HepG2 (cell line): ENCODE results near the gene PDE1C. TPM values are rescaled to one million over a fixed set of nuclear protein-coding genes. Genes with fewer than 3 reads are reported as not detected.

Experiments
- ATAC-seq: fragments of 200-7000 bp; cut with Tn5 transposase; 3 replicates; pipeline ENCODE4 v1.9.1; 2020; ENCODE audit warnings: mild to moderate bottlenecking, moderate library complexity
- BruUV-seq: library from RNA; stranded (reverse); fragments of 400-500 nt; replicated peaks from 2 replicates; lab custom pipeline; 2021; lab: Mats Ljungman, UMichigan
- CTCF ChIA-PET: fragments of 300-600 bp; formaldehyde crosslinking; extraction: SDS; loops from one replicate; lab custom pipeline; 2021; ENCODE audit warnings: low total read pairs, inconsistent platforms, low intra/inter-chr PET ratio; lab: Yijun Ruan, JAX
- POLR2A ChIA-PET: fragments of 350-600 bp; sonication (Branson Sonifier 250); formaldehyde crosslinking; loops from one replicate; lab custom pipeline; 2020; ENCODE audit warnings: antibody characterized with exemption, inconsistent platforms; lab: Yijun Ruan, JAX
- DNase-seq: peaks from one replicate; pipeline ENCODE4 v3.0.0-alpha.2; 2015; ENCODE audit warnings: low spot score
- FAIRE-seq: peaks from 3 replicates; lab custom pipeline; 2011; peaks lifted over from hg19 to GRCh38; lab: Jason Lieb, UNC
- H2AFZ ChIP-seq: one replicate; pipeline ENCODE4 v1.6.1; 2011; ENCODE audit warnings: low read length, inconsistent platforms
- H3K27ac ChIP-seq: fragments of 300-600 bp; 3 replicates; pipeline ENCODE4 v1.8.0; 2011; ENCODE audit warnings: mixed run types, mild to moderate bottlenecking, mixed read lengths, low read length, inconsistent platforms; ENCODE audit not compliant: insufficient read depth; ENCODE audit errors: extremely low read length
- H3K27me3 ChIP-seq, 2 experiments: fragments of 200-600 bp in 1 of 2; 2 replicates in 1 of 2; 3 replicates in 1 of 2; pipeline versions ENCODE4 v1.6.0 to v1.8.0; 2011; ENCODE audit warnings: low read length in 2 of 2, mild to moderate bottlenecking in 2 of 2, moderate library complexity in 2 of 2, inconsistent platforms in 1 of 2; ENCODE audit not compliant: insufficient read depth in 2 of 2, control insufficient read depth in 1 of 2
- H3K36me3 ChIP-seq, 2 experiments: fragments of 200-600 bp in 1 of 2; replicated peaks in 1 of 2; 2 replicates in 1 of 2; 3 replicates in 1 of 2; pipeline versions ENCODE4 v1.5.1 to v1.8.0; 2011; ENCODE audit warnings: low read length in 2 of 2, inconsistent platforms in 1 of 2; ENCODE audit not compliant: insufficient read depth in 2 of 2, control insufficient read depth in 1 of 2
- H3K4me1 ChIP-seq: 2 replicates; pipeline ENCODE4 v1.5.1; 2012; ENCODE audit warnings: low read length, inconsistent platforms; ENCODE audit not compliant: insufficient read depth
- H3K4me2 ChIP-seq: 2 replicates; pipeline ENCODE4 v1.6.0; 2011; ENCODE audit warnings: low read depth, low read length, inconsistent platforms
- H3K4me3 ChIP-seq, 3 experiments: fragments of 200-600 bp in 1 of 3; sonication (generic), shearing (Covaris generic) in 1 of 3; replicated peaks in 1 of 3; 2 replicates each; pipeline ENCODE4 v1.5.1; 2011 to 2016; ENCODE audit warnings: low read length in 3 of 3, inconsistent platforms in 2 of 3, low read depth in 2 of 3, mild to moderate bottlenecking in 2 of 3, control low read depth in 1 of 3, mixed read lengths in 1 of 3; ENCODE audit not compliant: insufficient read depth in 1 of 3
- H3K79me2 ChIP-seq: one replicate; pipeline ENCODE4 v1.6.1; 2011; ENCODE audit warnings: low read length, inconsistent platforms; ENCODE audit not compliant: insufficient read depth
- H3K9ac ChIP-seq: 2 replicates; pipeline ENCODE4 v1.6.0; 2011; ENCODE audit warnings: mild to moderate bottlenecking, low read depth, low read length, inconsistent platforms; ENCODE audit not compliant: insufficient read depth
- H3K9me3 ChIP-seq: 2 replicates; pipeline ENCODE4 v1.5.1; 2012; ENCODE audit warnings: mild to moderate bottlenecking, low read length
- H4K20me1 ChIP-seq: 2 replicates; pipeline ENCODE4 v1.6.0; 2011; ENCODE audit warnings: inconsistent platforms, mild to moderate bottlenecking, low read length, moderate library complexity; ENCODE audit not compliant: insufficient read depth
- HNRNPK ChIP-seq: fragments of 200-400 bp; formaldehyde crosslinking; IDR thresholded peaks from 2 replicates; pipeline ENCODE4 v1.6.1; 2018; ENCODE audit warnings: low read length, low read depth, moderate library complexity, mild to moderate bottlenecking; ENCODE audit not compliant: poor library complexity, severe bottlenecking
- ISL2 ChIP-seq: sonication (generic); formaldehyde crosslinking; IDR thresholded peaks from 2 replicates; pipeline ENCODE4 v1.5.0; 2020; ENCODE audit warnings: missing genetic modification reagents
- KLF12 ChIP-seq: sonication (generic); formaldehyde crosslinking; IDR thresholded peaks from 2 replicates; pipeline ENCODE4 v1.4.0; 2020; ENCODE audit warnings: missing genetic modification reagents, borderline replicate concordance
- MAF1 ChIP-seq: sonication (generic); formaldehyde crosslinking; IDR thresholded peaks from 2 replicates; pipeline ENCODE4 v1.5.0; 2020; ENCODE audit warnings: missing genetic modification reagents, borderline replicate concordance
- MAFG ChIP-seq: sonication (generic); formaldehyde crosslinking; IDR thresholded peaks from 2 replicates; pipeline ENCODE4 v1.5.1; 2020; ENCODE audit warnings: mild to moderate bottlenecking, missing genetic modification reagents
- MYNN ChIP-seq: sonication (generic); formaldehyde crosslinking; IDR thresholded peaks from 2 replicates; pipeline ENCODE4 v1.4.0; 2020; ENCODE audit warnings: mild to moderate bottlenecking, low read depth, missing genetic modification reagents
- NFKBIZ ChIP-seq: IDR thresholded peaks from 2 replicates; pipeline ENCODE4 v1.6.1; 2018; ENCODE audit warnings: missing genetic modification reagents, missing compliant biosample characterization
- NKX3-1 ChIP-seq: sonication (generic); formaldehyde crosslinking; IDR thresholded peaks from 2 replicates; pipeline ENCODE4 v1.5.0; 2020; ENCODE audit warnings: missing genetic modification reagents
- NR1H2 ChIP-seq: sonication (generic); formaldehyde crosslinking; IDR thresholded peaks from 2 replicates; pipeline ENCODE4 v1.8.1; 2022; ENCODE audit warnings: low read depth, missing genetic modification reagents, borderline replicate concordance
- PHF20 ChIP-seq: sonication (generic); formaldehyde crosslinking; IDR thresholded peaks from 2 replicates; pipeline ENCODE4 v1.5.0; 2020; ENCODE audit warnings: mild to moderate bottlenecking, missing genetic modification reagents
- PHF8 ChIP-seq: sonication (generic); formaldehyde crosslinking; IDR thresholded peaks from 2 replicates; pipeline ENCODE4 v1.5.0; 2020; ENCODE audit warnings: missing genetic modification reagents
- PRDM4 ChIP-seq: sonication (generic); formaldehyde crosslinking; IDR thresholded peaks from 2 replicates; pipeline ENCODE4 v1.9.0; 2021; ENCODE audit warnings: missing genetic modification reagents, borderline replicate concordance
- SIX4 ChIP-seq: sonication (generic); formaldehyde crosslinking; IDR thresholded peaks from 2 replicates; pipeline ENCODE4 v1.4.0; 2020; ENCODE audit warnings: missing genetic modification reagents
- WIZ ChIP-seq: sonication (generic); formaldehyde crosslinking; IDR thresholded peaks from 2 replicates; pipeline ENCODE4 v1.5.1; 2020; ENCODE audit warnings: mild to moderate bottlenecking, missing genetic modification reagents
- ZNF205 ChIP-seq: IDR thresholded peaks from 2 replicates; pipeline ENCODE4 v1.6.1; 2018; ENCODE audit warnings: missing biosample characterization, missing genetic modification reagents
- ZNF232 ChIP-seq: sonication (generic); formaldehyde crosslinking; IDR thresholded peaks from 2 replicates; pipeline ENCODE4 v1.4.0; 2020; ENCODE audit warnings: missing genetic modification reagents, borderline replicate concordance
- ZNF569 ChIP-seq: sonication (generic); formaldehyde crosslinking; IDR thresholded peaks from 2 replicates; pipeline ENCODE4 v1.5.0; 2020; ENCODE audit warnings: mild to moderate bottlenecking, missing genetic modification reagents, moderate library complexity, borderline replicate concordance
- ZNF607 ChIP-seq: sonication (generic); formaldehyde crosslinking; IDR thresholded peaks from 2 replicates; pipeline ENCODE4 v1.5.1; 2020; ENCODE audit warnings: missing genetic modification reagents, mild to moderate bottlenecking, borderline replicate concordance
- ZNF644 ChIP-seq: IDR thresholded peaks from 2 replicates; pipeline ENCODE4 v1.6.1; 2016; ENCODE audit warnings: low read depth
- ZNF776 ChIP-seq: sonication (generic); formaldehyde crosslinking; IDR thresholded peaks from 2 replicates; pipeline ENCODE4 v1.4.0; 2020; ENCODE audit warnings: mild to moderate bottlenecking, missing genetic modification reagents
- ZNF788 ChIP-seq: sonication (generic); formaldehyde crosslinking; IDR thresholded peaks from 2 replicates; pipeline ENCODE4 v1.5.0; 2020; ENCODE audit warnings: mild to moderate bottlenecking, missing genetic modification reagents, borderline replicate concordance
- WGBS: methylation state at CpG from one replicate; pipeline ENCODE4 v1.1.6; 2017; ENCODE audit warnings: low lambda C conversion rate; 5-methylcytosine and 5-hydroxymethylcytosine counted together
- in situ Hi-C: cut with HindIII; loops from 2 replicates; pipeline ENCODE4 v1.10.0; 2017; ENCODE audit warnings: low pct_unique_long_range_greater_than_20kb; ENCODE audit not compliant: extremely low pct_ligation_motif_present
- intact Hi-C: fragments of 100-400 bp; cut with micrococcal nuclease; formaldehyde crosslinking; loops from one replicate; pipeline ENCODE4 v1.10.0; 2022; ENCODE audit not compliant: unreplicated experiment
- polyA plus RNA-seq, 8 experiments: library from polyadenylated mRNA; depleted of rRNA in 3 of 8; stranded (reverse) in 7 of 8; unstranded in 1 of 8; fragments of >200 nt; fragmentation: Illumina TruSeq in 4 of 8; extraction: Trizol in 4 of 8; gene quantifications; 2 replicates each; pipeline versions ENCODE4 v1.2.1 to v1.2.3, GENCODE V29; 2011 to 2016; ENCODE audit warnings: low read depth in 4 of 8, missing spikeins in 1 of 8, mixed read lengths in 1 of 8; ENCODE audit not compliant: insufficient read depth in 1 of 8
- total RNA-seq, 5 experiments: library from RNA; depleted of rRNA; stranded (reverse); fragments of >200 nt; fragmentation: Illumina TruSeq; extraction: Trizol; gene quantifications; 2 replicates each; pipeline ENCODE4 v1.2.3, GENCODE V29; 2016; ENCODE audit warnings: low read depth in 1 of 5
- TF ChIP-seq, protein P1 (sequence below): sonication (generic); formaldehyde crosslinking; IDR thresholded peaks from 2 replicates; pipeline ENCODE4 v1.5.1; 2020; ENCODE audit warnings: missing genetic modification reagents, mild to moderate bottlenecking, borderline replicate concordance

Gene PDE1C
- total and polyA plus RNA-seq, 2 of the 13 experiments (the other 11 are each of a cell fraction or from before 2014, with no cell fraction given) = not detected

DNA sequence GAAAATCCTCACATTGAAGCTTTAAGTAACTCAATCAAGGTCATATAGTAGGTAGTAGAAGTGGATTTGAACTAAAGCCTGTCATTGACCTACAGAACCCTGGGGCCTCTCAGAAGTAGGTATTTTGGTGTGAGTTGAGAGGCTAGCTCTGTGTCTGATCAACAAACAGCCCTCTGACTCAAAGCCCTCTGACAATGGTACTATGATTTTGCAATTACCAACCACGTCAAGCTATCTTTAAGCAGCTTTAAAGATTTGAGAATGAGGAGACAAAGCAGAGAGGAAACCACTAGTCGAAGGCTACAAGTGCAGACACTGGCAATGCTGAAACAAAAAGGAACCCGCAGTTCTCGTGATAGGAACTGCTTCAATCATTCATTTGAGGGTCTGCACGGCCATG, 19.0 kb upstream of the PDE1C start (continued):
- TF ChIP-seq KLF12 (CRISPR knock-in tag) = no peak
- TF ChIP-seq MAF1 (CRISPR knock-in tag) = no peak
- no peak for TF ChIP-seq ZNF788 (CRISPR knock-in tag)
- TF ChIP-seq PHF8 (CRISPR knock-in tag) = no peak
- no peak for TF ChIP-seq HNRNPK
- no peak for TF ChIP-seq ZNF644 (CRISPR knock-in tag)
- TF ChIP-seq NKX3-1 = no peak
- TF ChIP-seq PRDM4 (CRISPR knock-in tag) = no peak
- no peak for TF ChIP-seq NFKBIZ (CRISPR knock-in tag)
- no peak for TF ChIP-seq WIZ (CRISPR knock-in tag)
- TF ChIP-seq ZNF232 (CRISPR knock-in tag) = no peak
- TF ChIP-seq MAFG = no peak
- TF ChIP-seq ZNF205 (CRISPR knock-in tag) = no peak
- no peak for TF ChIP-seq ISL2 (CRISPR knock-in tag)

GRCh38 chr7:32088451-32088881, 18.3 kb upstream of the PDE1C start:
- ATAC-seq (no peak), DNase-seq (no peak), FAIRE-seq (no peak)
- no peaks in the 10 kb centered on the region for H3K36me3 ChIP-seq
- no peaks in the 10 kb centered on the region for H3K79me2 ChIP-seq
- POLR2A ChIA-PET = no interaction called here
- intact Hi-C loops = no loop called here
- no peak overlapping the region for H3K9ac ChIP-seq
- H3K27ac ChIP-seq = no peak overlapping the region
- H3K4me2 ChIP-seq = no peak overlapping the region
- BruUV-seq = no TSS peak
- WGBS = 14% methylated on average over 13 of the region's 18 CpGs
- H3K27me3 ChIP-seq = no peaks in the 10 kb centered on the region
- no peak overlapping the region for H3K4me3 ChIP-seq
- in situ Hi-C loops = no loop called here
- H4K20me1 ChIP-seq = no peaks in the 10 kb centered on the region
- H3K9me3 ChIP-seq = no peaks in the 10 kb centered on the region
- H3K4me1 ChIP-seq = no peaks in the 10 kb centered on the region
- no peak overlapping the region for H2AFZ ChIP-seq
- CTCF ChIA-PET = no interaction called here
- TF ChIP-seq ZNF569 (CRISPR knock-in tag) (no peak), ZNF776 (CRISPR knock-in tag) (no peak), SIX4 (CRISPR knock-in tag) (no peak), MYNN (CRISPR knock-in tag) (no peak), NR1H2 (no peak), ZNF607 (no peak), PHF20 (CRISPR knock-in tag) (no peak)
- TF ChIP-seq, protein P1, sequence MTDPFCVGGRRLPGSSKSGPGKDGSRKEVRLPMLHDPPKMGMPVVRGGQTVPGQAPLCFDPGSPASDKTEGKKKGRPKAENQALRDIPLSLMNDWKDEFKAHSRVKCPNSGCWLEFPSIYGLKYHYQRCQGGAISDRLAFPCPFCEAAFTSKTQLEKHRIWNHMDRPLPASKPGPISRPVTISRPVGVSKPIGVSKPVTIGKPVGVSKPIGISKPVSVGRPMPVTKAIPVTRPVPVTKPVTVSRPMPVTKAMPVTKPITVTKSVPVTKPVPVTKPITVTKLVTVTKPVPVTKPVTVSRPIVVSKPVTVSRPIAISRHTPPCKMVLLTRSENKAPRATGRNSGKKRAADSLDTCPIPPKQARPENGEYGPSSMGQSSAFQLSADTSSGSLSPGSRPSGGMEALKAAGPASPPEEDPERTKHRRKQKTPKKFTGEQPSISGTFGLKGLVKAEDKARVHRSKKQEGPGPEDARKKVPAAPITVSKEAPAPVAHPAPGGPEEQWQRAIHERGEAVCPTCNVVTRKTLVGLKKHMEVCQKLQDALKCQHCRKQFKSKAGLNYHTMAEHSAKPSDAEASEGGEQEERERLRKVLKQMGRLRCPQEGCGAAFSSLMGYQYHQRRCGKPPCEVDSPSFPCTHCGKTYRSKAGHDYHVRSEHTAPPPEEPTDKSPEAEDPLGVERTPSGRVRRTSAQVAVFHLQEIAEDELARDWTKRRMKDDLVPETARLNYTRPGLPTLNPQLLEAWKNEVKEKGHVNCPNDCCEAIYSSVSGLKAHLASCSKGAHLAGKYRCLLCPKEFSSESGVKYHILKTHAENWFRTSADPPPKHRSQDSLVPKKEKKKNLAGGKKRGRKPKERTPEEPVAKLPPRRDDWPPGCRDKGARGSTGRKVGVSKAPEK (CRISPR knock-in tag) = no peak
